ENCODE measurements around the gene CAMK1D.

DNA sequence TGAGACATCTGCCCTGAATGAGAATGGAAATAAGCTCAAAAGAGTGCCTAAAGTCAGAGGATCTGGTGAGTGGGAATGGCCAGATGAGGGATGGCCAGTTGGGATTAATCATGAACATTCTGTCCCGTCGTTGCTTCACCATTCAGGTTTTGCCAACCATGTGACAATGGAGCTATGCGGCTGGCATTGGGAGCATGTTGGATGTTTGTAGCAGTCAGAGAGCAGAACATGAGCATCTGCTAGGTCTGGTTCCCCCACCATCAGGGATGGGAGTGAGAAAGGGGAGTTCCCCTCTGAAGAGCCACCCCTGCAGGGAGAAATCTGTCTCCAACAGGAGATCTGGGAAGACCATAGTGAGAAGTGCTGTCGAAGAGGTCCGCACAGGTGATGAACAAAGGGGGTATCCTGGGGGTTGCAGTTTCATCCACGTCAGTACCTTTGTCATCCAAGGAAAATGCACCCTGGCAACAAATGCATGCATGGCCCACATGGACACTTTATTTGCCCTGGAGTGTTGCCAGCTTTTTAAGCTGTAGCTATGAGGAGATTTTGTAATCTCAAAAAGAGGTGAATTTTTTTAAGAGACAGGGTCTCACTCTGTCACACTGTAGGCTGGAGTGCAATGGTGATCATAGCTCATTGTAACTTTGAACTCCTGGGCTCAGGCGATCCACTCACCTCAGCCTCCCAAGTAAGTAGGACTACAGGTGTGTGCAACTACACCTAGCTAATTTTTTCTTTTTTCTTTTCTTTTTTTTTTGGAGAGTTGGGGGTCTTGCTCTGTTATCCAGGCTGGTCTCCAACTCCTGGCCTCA lies 190.2 kb downstream of the CAMK1D start:
- TF ChIP-seq, protein P1, sequence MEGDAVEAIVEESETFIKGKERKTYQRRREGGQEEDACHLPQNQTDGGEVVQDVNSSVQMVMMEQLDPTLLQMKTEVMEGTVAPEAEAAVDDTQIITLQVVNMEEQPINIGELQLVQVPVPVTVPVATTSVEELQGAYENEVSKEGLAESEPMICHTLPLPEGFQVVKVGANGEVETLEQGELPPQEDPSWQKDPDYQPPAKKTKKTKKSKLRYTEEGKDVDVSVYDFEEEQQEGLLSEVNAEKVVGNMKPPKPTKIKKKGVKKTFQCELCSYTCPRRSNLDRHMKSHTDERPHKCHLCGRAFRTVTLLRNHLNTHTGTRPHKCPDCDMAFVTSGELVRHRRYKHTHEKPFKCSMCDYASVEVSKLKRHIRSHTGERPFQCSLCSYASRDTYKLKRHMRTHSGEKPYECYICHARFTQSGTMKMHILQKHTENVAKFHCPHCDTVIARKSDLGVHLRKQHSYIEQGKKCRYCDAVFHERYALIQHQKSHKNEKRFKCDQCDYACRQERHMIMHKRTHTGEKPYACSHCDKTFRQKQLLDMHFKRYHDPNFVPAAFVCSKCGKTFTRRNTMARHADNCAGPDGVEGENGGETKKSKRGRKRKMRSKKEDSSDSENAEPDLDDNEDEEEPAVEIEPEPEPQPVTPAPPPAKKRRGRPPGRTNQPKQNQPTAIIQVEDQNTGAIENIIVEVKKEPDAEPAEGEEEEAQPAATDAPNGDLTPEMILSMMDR (IDR thresholded peaks at IDR 0.05) = no peak
- TF ChIP-seq POLR2A (IDR thresholded peaks at IDR 0.05) = no peak

Data from heart left ventricle (tissue), 13 donors.